Fibroblast of lung (primary cell): ENCODE measurements around the gene RPS6KA4.

ENCODE experiments used
- CTCF ChIP-seq, 2 donors: IDR thresholded peaks in 1 of 2; conservative IDR thresholded peaks in 1 of 2; 1 replicate in 1 of 2; 2 replicates in 1 of 2; pipeline ENCODE4 v1.5.1; 2011 to 2012; ENCODE audit warnings: low read length in 2 of 2, control low read depth in 1 of 2, inconsistent platforms in 1 of 2, low read depth in 1 of 2, mild to moderate bottlenecking in 1 of 2
- EZH2 ChIP-seq: IDR thresholded peaks from 2 replicates; pipeline ENCODE4 v1.5.1; 2012; ENCODE audit warnings: low read length, control low read depth, mild to moderate bottlenecking; ENCODE audit errors: missing control alignments

- TF ChIP-seq CTCF (conservative IDR thresholded peaks at IDR 0.05 in 1 of 2, IDR thresholded peaks at IDR 0.05 in 1 of 2; ENCODE audit: low read depth in 1 of 2, low read length in 2 of 2) = no peak
- no peak for TF ChIP-seq EZH2
Measured at GRCh38 chr11:64339754-64340408, 19.1 kb upstream of the RPS6KA4 start, which contains the start of gene CCDC88B.
